GM12878 (cell line): Measurements from ENCODE around the gene NECAB2. TPM values are rescaled to one million over a fixed set of nuclear protein-coding genes. Genes with fewer than 3 reads are reported as not detected.

Source experiments
- ATAC-seq: fragments of 200-7000 bp; cut with Tn5 transposase; 3 replicates; pipeline ENCODE4 v1.9.1; 2020; ENCODE audit warnings: mild to moderate bottlenecking, moderate library complexity
- BruUV-seq: library from RNA; stranded (reverse); fragments of 400-500 nt; replicated peaks from 2 replicates; lab custom pipeline; 2021; lab: Mats Ljungman, UMichigan
- CTCF ChIA-PET: fragments of 300-600 bp; sonication (Branson Sonifier 250); formaldehyde crosslinking; extraction: SDS; loops from one replicate; lab custom pipeline; 2021; ENCODE audit warnings: inconsistent platforms; lab: Yijun Ruan, JAX
- POLR2A ChIA-PET: fragments of 350-600 bp; formaldehyde crosslinking; extraction: SDS; loops from one replicate; lab custom pipeline; 2021; ENCODE audit warnings: inconsistent platforms; lab: Charles Lee
- RAD21 ChIA-PET: fragments of 300-600 bp; sonication (Branson Sonifier 250); formaldehyde crosslinking; loops from one replicate; lab custom pipeline; 2023; ENCODE audit warnings: antibody characterized with exemption; ENCODE audit not compliant: unreplicated experiment; lab: Charles Lee
- SMC1A ChIA-PET: fragments of 300-600 bp; sonication (Branson Sonifier 250); formaldehyde crosslinking; loops from one replicate; lab custom pipeline; 2023; ENCODE audit not compliant: unreplicated experiment, uncharacterized antibody; lab: Charles Lee
- DNase-seq: peaks from one replicate; pipeline ENCODE4 v3.0.0-alpha.2; 2011; ENCODE audit warnings: low read depth, low spot score
- FAIRE-seq: peaks from 3 replicates; lab custom pipeline; 2011; peaks lifted over from hg19 to GRCh38; lab: Jason Lieb, UNC
- H2AFZ ChIP-seq: 2 replicates; pipeline ENCODE4 v1.6.0; 2011; ENCODE audit warnings: low read depth, low read length, control low read depth; ENCODE audit not compliant: control insufficient read depth
- H3K27ac ChIP-seq: 2 replicates; pipeline ENCODE4 v1.5.1; 2011; ENCODE audit warnings: control low read depth; ENCODE audit not compliant: control insufficient read depth, insufficient read depth
- H3K27me3 ChIP-seq, 2 experiments: replicated peaks in 1 of 2; 2 replicates each; pipeline versions ENCODE4 v1.6.0 to v1.6.1; 2011; ENCODE audit warnings: low read length in 1 of 2; ENCODE audit not compliant: control insufficient read depth in 2 of 2, insufficient read depth in 2 of 2
- H3K36me3 ChIP-seq, 2 experiments: 2 replicates each; pipeline ENCODE4 v1.5.1; 2011; ENCODE audit warnings: low read length in 1 of 2; ENCODE audit not compliant: control insufficient read depth in 2 of 2, insufficient read depth in 2 of 2
- H3K4me1 ChIP-seq: 2 replicates; pipeline ENCODE4 v1.6.1; 2011; ENCODE audit warnings: mild to moderate bottlenecking, low read length, moderate library complexity, mixed read lengths; ENCODE audit not compliant: control insufficient read depth, insufficient read depth
- H3K4me2 ChIP-seq: 2 replicates; pipeline ENCODE4 v1.6.0; 2011; ENCODE audit warnings: control low read depth; ENCODE audit not compliant: control insufficient read depth, insufficient read depth
- H3K4me3 ChIP-seq: fragments of 200-600 bp; sonication (generic); 2 replicates; pipeline ENCODE4 v1.5.1; 2016
- H3K79me2 ChIP-seq: 2 replicates; pipeline ENCODE4 v1.6.0; 2011; ENCODE audit warnings: low read length; ENCODE audit not compliant: control insufficient read depth, insufficient read depth
- H3K9ac ChIP-seq: 2 replicates; pipeline ENCODE4 v1.8.0; 2011; ENCODE audit warnings: low read length, control low read depth, mixed read lengths; ENCODE audit not compliant: control insufficient read depth, insufficient read depth
- H3K9me3 ChIP-seq: replicated peaks from 3 replicates; pipeline ENCODE4 v1.5.1; 2011; ENCODE audit warnings: mild to moderate bottlenecking, low read length; ENCODE audit not compliant: control insufficient read depth, insufficient read depth
- H4K20me1 ChIP-seq: 2 replicates; pipeline ENCODE4 v1.6.0; 2011; ENCODE audit not compliant: control insufficient read depth, insufficient read depth
- BMI1 ChIP-seq: fragments of 450-650 bp; IDR thresholded peaks from 2 replicates; pipeline ENCODE4 v1.6.1; 2016; ENCODE audit warnings: mild to moderate bottlenecking, moderate library complexity, borderline replicate concordance
- KAT2A ChIP-seq: conservative IDR thresholded peaks from 2 replicates; pipeline ENCODE4 v1.6.1; 2011; ENCODE audit warnings: low read depth, low read length; ENCODE audit not compliant: control insufficient read depth
- MLLT1 ChIP-seq: fragments of 450-650 bp; IDR thresholded peaks from 2 replicates; pipeline ENCODE4 v1.6.1; 2016; ENCODE audit warnings: mild to moderate bottlenecking
- NFIC ChIP-seq: IDR thresholded peaks from 2 replicates; pipeline ENCODE4 v1.6.1; 2012; ENCODE audit warnings: low read depth, mild to moderate bottlenecking, inconsistent platforms, low read length, moderate library complexity
- NFYB ChIP-seq: IDR thresholded peaks from 2 replicates; pipeline ENCODE4 v1.6.1; 2011; ENCODE audit warnings: low read depth, mild to moderate bottlenecking, low read length, improper control_type of control experiment, moderate library complexity; ENCODE audit not compliant: insufficient read depth
- NKRF ChIP-seq: fragments of 450-650 bp; conservative IDR thresholded peaks from 2 replicates; pipeline ENCODE4 v1.6.1; 2017; ENCODE audit warnings: mild to moderate bottlenecking, moderate library complexity
- PBX3 ChIP-seq: IDR thresholded peaks from 2 replicates; pipeline ENCODE4 v1.6.1; 2011; ENCODE audit warnings: mild to moderate bottlenecking, low read depth, low read length, moderate library complexity; ENCODE audit not compliant: insufficient replicate concordance
- POLR2AphosphoS2 ChIP-seq: IDR thresholded peaks from 2 replicates; pipeline ENCODE4 v1.6.1; 2011; ENCODE audit warnings: low read depth, mild to moderate bottlenecking, low read length, improper control_type of control experiment, moderate library complexity
- RCOR1 ChIP-seq: conservative IDR thresholded peaks from 2 replicates; pipeline ENCODE4 v1.6.1; 2012; ENCODE audit warnings: low read depth, low read length, improper control_type of control experiment
- RELA ChIP-seq: fragments of 450-650 bp; IDR thresholded peaks from 2 replicates; pipeline ENCODE4 v1.8.0; 2014; ENCODE audit warnings: borderline replicate concordance; ENCODE audit not compliant: partially characterized antibody
- SIN3A ChIP-seq: IDR thresholded peaks from 2 replicates; pipeline ENCODE4 v1.6.1; 2012; ENCODE audit warnings: low read depth, low read length, improper control_type of control experiment
- SIX5 ChIP-seq: IDR thresholded peaks from 2 replicates; pipeline ENCODE4 v1.6.1; 2011; ENCODE audit warnings: mild to moderate bottlenecking, low read depth, low read length, moderate library complexity; ENCODE audit not compliant: severe bottlenecking
- ZNF217 ChIP-seq: fragments of 450-650 bp; IDR thresholded peaks from 2 replicates; pipeline ENCODE4 v1.6.1; 2017; ENCODE audit warnings: antibody characterized with exemption, mild to moderate bottlenecking
- WGBS: methylation state at CpG from one replicate; pipeline ENCODE4 v1.1.6; 2016; ENCODE audit warnings: low lambda C conversion rate; ENCODE audit not compliant: insufficient replicate concordance, insufficient coverage; ENCODE audit errors: missing lambda C conversion rate; 5-methylcytosine and 5-hydroxymethylcytosine counted together
- in situ Hi-C: fragments of 300-500 bp; cut with MboI; formaldehyde crosslinking; loops from 9 replicates; pipeline ENCODE4 v1.14.3; 2018; ENCODE audit warnings: mixed read lengths
- intact Hi-C: fragments of 100-400 bp; cut with micrococcal nuclease; formaldehyde crosslinking; loops from one replicate; pipeline ENCODE4 v1.14.2; 2022; ENCODE audit not compliant: unreplicated experiment
- polyA plus RNA-seq, 11 experiments: library from polyadenylated mRNA; depleted of rRNA in 4 of 11; unstranded in 6 of 11; stranded (reverse) in 5 of 11; fragments of >200 nt; fragmentation: Nextera tagmentation in 4 of 11; fragmentation: Illumina TruSeq in 1 of 11; extraction: Ambion mirVana in 4 of 11; extraction: Trizol in 1 of 11; gene quantifications; 1 replicate in 1 of 11; 2 replicates in 10 of 11; pipeline versions ENCODE4 v1.2.1 to v1.2.3, GENCODE V29; 2011 to 2016; ENCODE audit warnings: inconsistent platforms in 2 of 11, missing spikeins in 2 of 11, low read depth in 1 of 11
- total RNA-seq, 4 experiments: library from RNA; depleted of rRNA in 3 of 4; stranded (reverse); fragments of >200 nt in 3 of 4; fragmentation: Illumina TruSeq in 1 of 4; extraction: Trizol in 1 of 4; gene quantifications; 2 replicates each; pipeline versions ENCODE4 v1.2.1 to v1.2.3, GENCODE V29; 2013 to 2021
- TF ChIP-seq, protein P1 (sequence below): fragments of 450-650 bp; IDR thresholded peaks from 2 replicates; pipeline ENCODE4 v1.6.1; 2017; ENCODE audit warnings: low read depth, mild to moderate bottlenecking, moderate library complexity

Gene NECAB2
- total and polyA plus RNA-seq, 10 of the 15 experiments (the other 5 are each of a cell fraction or from before 2014, with no cell fraction given) = not detected

- TF ChIP-seq NFIC = no peak
Observed at GRCh38 chr16:84041881-84042280, 73.8 kb downstream of the NECAB2 start (continued).

DNA sequence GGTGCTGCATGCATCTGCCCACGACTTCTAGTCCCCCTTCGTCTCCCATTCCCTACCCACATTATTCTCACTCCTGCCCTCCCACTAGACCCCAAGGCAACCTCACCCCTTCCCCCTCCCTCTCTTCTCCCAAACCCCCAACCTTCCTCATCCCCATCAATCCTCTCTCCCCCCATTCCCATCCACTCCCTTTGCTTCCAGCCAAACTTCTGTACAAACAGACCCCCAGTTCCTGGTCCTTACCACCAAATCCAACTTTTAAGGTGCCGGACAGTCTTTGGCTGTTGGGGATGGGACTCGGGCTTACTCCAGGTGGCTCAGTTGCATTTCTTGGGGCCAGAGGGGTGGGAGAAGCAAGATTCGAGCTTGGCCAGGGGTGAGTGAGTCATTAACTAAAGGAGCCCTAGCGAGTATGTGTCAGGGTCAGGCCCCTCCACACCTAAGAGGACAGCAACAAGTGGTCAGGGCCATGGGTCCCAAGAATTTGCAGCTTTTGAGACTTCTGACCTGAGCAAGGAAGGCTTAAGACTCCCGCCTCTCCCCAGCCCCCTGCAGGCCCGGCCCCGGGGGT, 74.3 kb downstream of the NECAB2 start, which contains the start of gene SLC38A8:
Gene SLC38A8 (minus strand): TSS at position 488 of the 571 bp plus-strand sequence. CDS start 638 bp downstream, outside the sequence.
- DNase-seq = no peak
- no peak within 1 kb of the TSS for H3K4me3 ChIP-seq
- H3K36me3 ChIP-seq = no peaks in the 10 kb centered on the region
- H3K4me1 ChIP-seq = no peaks in the 10 kb centered on the region
- no peak within 1 kb of the TSS for H2AFZ ChIP-seq
- CTCF ChIA-PET = no interaction called here
- H3K79me2 ChIP-seq = no peaks in the 10 kb centered on the region
- H3K4me2 ChIP-seq = no peak within 1 kb of the TSS
- H3K9ac ChIP-seq = no peak within 1 kb of the TSS
- SMC1A ChIA-PET = no interaction called here
- intact Hi-C loops (no loop called here), in situ Hi-C loops (no loop called here)
- WGBS = 20% methylated on average over 9 of the region's 9 CpGs
- no peak for ATAC-seq
- RAD21 ChIA-PET = no interaction called here
- no peaks in the 10 kb centered on the region; a peak in 3 of 4 replicates for H3K27me3 ChIP-seq
- POLR2A ChIA-PET = no interaction called here
- no peaks in the 10 kb centered on the region for H3K9me3 ChIP-seq
- no TSS peak for BruUV-seq
- FAIRE-seq = no peak
- no peaks in the 10 kb centered on the region for H4K20me1 ChIP-seq
- no peak within 1 kb of the TSS for H3K27ac ChIP-seq
- no peak for TF ChIP-seq SIN3A
- no peak for TF ChIP-seq NFYB
- TF ChIP-seq SIX5 = no peak
- TF ChIP-seq ZNF217 = no peak
- no peak for TF ChIP-seq RCOR1
- no peak for TF ChIP-seq NKRF
- TF ChIP-seq PBX3 = no peak
- no peak for TF ChIP-seq RELA
- no peak for TF ChIP-seq BMI1
- no peak for TF ChIP-seq KAT2A
- no peak for TF ChIP-seq POLR2AphosphoS2
- no peak for TF ChIP-seq MLLT1
- TF ChIP-seq, protein P1, sequence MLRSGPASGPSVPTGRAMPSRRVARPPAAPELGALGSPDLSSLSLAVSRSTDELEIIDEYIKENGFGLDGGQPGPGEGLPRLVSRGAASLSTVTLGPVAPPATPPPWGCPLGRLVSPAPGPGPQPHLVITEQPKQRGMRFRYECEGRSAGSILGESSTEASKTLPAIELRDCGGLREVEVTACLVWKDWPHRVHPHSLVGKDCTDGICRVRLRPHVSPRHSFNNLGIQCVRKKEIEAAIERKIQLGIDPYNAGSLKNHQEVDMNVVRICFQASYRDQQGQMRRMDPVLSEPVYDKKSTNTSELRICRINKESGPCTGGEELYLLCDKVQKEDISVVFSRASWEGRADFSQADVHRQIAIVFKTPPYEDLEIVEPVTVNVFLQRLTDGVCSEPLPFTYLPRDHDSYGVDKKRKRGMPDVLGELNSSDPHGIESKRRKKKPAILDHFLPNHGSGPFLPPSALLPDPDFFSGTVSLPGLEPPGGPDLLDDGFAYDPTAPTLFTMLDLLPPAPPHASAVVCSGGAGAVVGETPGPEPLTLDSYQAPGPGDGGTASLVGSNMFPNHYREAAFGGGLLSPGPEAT = no peak
